ENCODE results near the gene SAP30. TPM values are rescaled to one million over a fixed set of nuclear protein-coding genes. Genes with fewer than 3 reads are reported as not detected.

Gene SAP30
- total RNA-seq, 1 donor from 2014 or later: 44.3 TPM

GRCh38 chr4:173410079-173410478 is 39.3 kb downstream of the SAP30 start:
- Mint-ChIP-seq H3K4me3 (no peak overlapping the region), H3K27me3 (ENCODE audit: low read depth) (no peaks in the 10 kb centered on the region)

GRCh38 chr4:173411106-173411693 is 40.4 kb downstream of the SAP30 start:
- no peaks in the 10 kb centered on the region for H3K27me3 Mint-ChIP-seq (ENCODE audit: low read depth)
- H3K4me3 Mint-ChIP-seq: no peak overlapping the region
- no peak overlapping the region for H3K27ac Mint-ChIP-seq (ENCODE audit: unreplicated experiment)
- no peaks in the 10 kb centered on the region for H3K9me3 Mint-ChIP-seq
- no peak for DNase-seq (ENCODE audit: low read depth, low spot score)
- peaks cover 20% of the 10 kb centered on the region for H3K4me1 Mint-ChIP-seq
- H3K36me3 Mint-ChIP-seq (ENCODE audit: low read depth): peaks cover 3% of the 10 kb centered on the region
- TF ChIP-seq CTCF (conservative IDR thresholded peaks at IDR 0.05): no peak

More at GRCh38 chr4:173410079-173410478, 39.3 kb downstream of the SAP30 start:
- Mint-ChIP-seq H3K36me3 (ENCODE audit: low read depth) (peaks cover 11% of the 10 kb centered on the region), H3K4me1 (peaks cover 10% of the 10 kb centered on the region), H3K27ac (ENCODE audit: unreplicated experiment) (no peak overlapping the region), H3K9me3 (no peaks in the 10 kb centered on the region)
- DNase-seq (ENCODE audit: low read depth, low spot score): no peak
- no peak for TF ChIP-seq CTCF (conservative IDR thresholded peaks at IDR 0.05)

- Mint-ChIP-seq H3K36me3 (ENCODE audit: low read depth) (no peaks in the 10 kb centered on the region), H3K9me3 (no peaks in the 10 kb centered on the region), H3K27ac (ENCODE audit: unreplicated experiment) (no peak overlapping the region), H3K27me3 (ENCODE audit: low read depth) (no peaks in the 10 kb centered on the region), H3K4me3 (no peak overlapping the region), H3K4me1 (peaks cover 21% of the 10 kb centered on the region)
- no peak for DNase-seq (ENCODE audit: low read depth, low spot score)
- TF ChIP-seq CTCF (conservative IDR thresholded peaks at IDR 0.05): no peak
Measured at GRCh38 chr4:173413036-173413435, 42.3 kb downstream of the SAP30 start.

GRCh38 chr4:173414456-173414855 is 43.7 kb downstream of the SAP30 start:
- no peak for DNase-seq (ENCODE audit: low read depth, low spot score)

GRCh38 chr4:173415092-173415491 is 44.3 kb downstream of the SAP30 start:
- H3K27ac Mint-ChIP-seq (ENCODE audit: unreplicated experiment): no peak overlapping the region
- TF ChIP-seq CTCF (conservative IDR thresholded peaks at IDR 0.05): no peak
- DNase-seq (ENCODE audit: low read depth, low spot score): no peak
- no peaks in the 10 kb centered on the region for H3K27me3 Mint-ChIP-seq (ENCODE audit: low read depth)
- peak overlapping the region; percentile 0 for H3K4me3 Mint-ChIP-seq
- H3K36me3 Mint-ChIP-seq (ENCODE audit: low read depth): no peaks in the 10 kb centered on the region
- no peaks in the 10 kb centered on the region for H3K9me3 Mint-ChIP-seq
- H3K4me1 Mint-ChIP-seq: peaks cover 21% of the 10 kb centered on the region

More at GRCh38 chr4:173414456-173414855, 43.7 kb downstream of the SAP30 start:
- no peak for TF ChIP-seq CTCF (conservative IDR thresholded peaks at IDR 0.05)
- Mint-ChIP-seq H3K36me3 (ENCODE audit: low read depth) (no peaks in the 10 kb centered on the region), H3K27ac (ENCODE audit: unreplicated experiment) (peak overlapping the region; percentile 36), H3K4me3 (peak overlapping the region; percentile 0), H3K4me1 (peaks cover 21% of the 10 kb centered on the region), H3K27me3 (ENCODE audit: low read depth) (no peaks in the 10 kb centered on the region), H3K9me3 (no peaks in the 10 kb centered on the region)
